Activated T-cell treated with anti-CD3 and anti-CD28 coated beads, Interleukin-2, amount 50 U/mL, for 72 hours (primary cell): Measurements from ENCODE around the gene CDHR4. TPM values are rescaled to one million over a fixed set of nuclear protein-coding genes. Genes with fewer than 3 reads are reported as not detected.
"Not testable (repeated sequence)": the region's sequence is repeated elsewhere in the genome, so short reads cannot be mapped to it uniquely, and the experiment has no call there.

Experiments used
- ATAC-seq, 2 donors: fragments of 150-1000 bp; cut with Tn5 transposase; replicated peaks in 1 of 2; 2 replicates each; pipeline ENCODE4 v1.10.0; 2021; ENCODE audit warnings: moderate library complexity in 2 of 2, mild to moderate bottlenecking in 1 of 2
- DNase-seq, 2 donors: peaks; one replicate each; pipeline ENCODE4 v3.0.0; 2021 to 2022; ENCODE audit warnings: mixed read lengths in 1 of 2
- H3K27ac Mint-ChIP-seq: one replicate; pipeline ENCODE4 v1.8.0; 2022; ENCODE audit warnings: mild to moderate bottlenecking, moderate library complexity, mixed read lengths
- H3K27me3 Mint-ChIP-seq: one replicate; pipeline ENCODE4 v1.8.0; 2022; ENCODE audit warnings: low read depth, mixed read lengths
- H3K36me3 Mint-ChIP-seq, 2 donors: one replicate each; pipeline ENCODE4 v1.8.0; 2022; ENCODE audit warnings: mixed read lengths in 2 of 2, mild to moderate bottlenecking in 1 of 2; ENCODE audit not compliant: insufficient read depth in 2 of 2
- H3K4me1 Mint-ChIP-seq: one replicate; pipeline ENCODE4 v1.8.0; 2022; ENCODE audit warnings: low read depth, mixed read lengths
- H3K4me3 Mint-ChIP-seq, 2 donors: one replicate each; pipeline ENCODE4 v1.8.0; 2022; ENCODE audit warnings: mild to moderate bottlenecking in 2 of 2, mixed read lengths in 2 of 2, moderate library complexity in 2 of 2
- H3K9me3 Mint-ChIP-seq, 2 donors: one replicate each; pipeline ENCODE4 v1.8.0; 2022; ENCODE audit warnings: mixed read lengths in 2 of 2
- total RNA-seq, 2 donors: library from RNA; stranded (reverse); gene quantifications; one replicate each; pipeline ENCODE4 v1.2.3, GENCODE V29; 2022

The CDHR4 gene
- total RNA-seq, 2 donors from 2014 or later, result 0.39 TPM; not detected in 1

DNA sequence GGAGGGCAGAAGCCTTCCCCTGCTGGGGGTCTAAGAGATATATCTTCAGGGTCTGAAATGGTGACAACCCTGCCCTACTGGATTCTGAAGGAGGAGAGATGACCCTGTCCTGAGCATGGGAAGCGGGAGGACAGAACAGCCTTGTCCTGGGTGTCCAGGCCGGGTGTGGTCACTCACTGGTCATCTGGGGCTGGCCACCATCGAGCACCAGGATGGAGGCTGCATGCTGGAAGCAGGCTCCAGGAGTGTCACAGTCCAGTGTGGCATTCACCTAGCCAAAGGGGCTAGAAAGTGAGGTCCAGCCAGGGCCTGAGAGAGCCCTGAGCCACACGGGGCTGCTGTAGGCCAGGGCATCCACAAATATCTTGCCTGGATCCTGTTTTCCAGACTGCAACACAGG, 5.2 kb downstream of the CDHR4 start:
- no peaks in the 10 kb centered on the region for H3K27me3 Mint-ChIP-seq
- H3K4me3 Mint-ChIP-seq, result no peak overlapping the region
- no peak for DNase-seq
- H3K27ac Mint-ChIP-seq, result no peak overlapping the region
- ATAC-seq, result no peak
- H3K9me3 Mint-ChIP-seq, result no peaks in the 10 kb centered on the region
- no peaks in the 10 kb centered on the region for H3K36me3 Mint-ChIP-seq
- H3K4me1 Mint-ChIP-seq, result peaks cover 10% of the 10 kb centered on the region

DNA sequence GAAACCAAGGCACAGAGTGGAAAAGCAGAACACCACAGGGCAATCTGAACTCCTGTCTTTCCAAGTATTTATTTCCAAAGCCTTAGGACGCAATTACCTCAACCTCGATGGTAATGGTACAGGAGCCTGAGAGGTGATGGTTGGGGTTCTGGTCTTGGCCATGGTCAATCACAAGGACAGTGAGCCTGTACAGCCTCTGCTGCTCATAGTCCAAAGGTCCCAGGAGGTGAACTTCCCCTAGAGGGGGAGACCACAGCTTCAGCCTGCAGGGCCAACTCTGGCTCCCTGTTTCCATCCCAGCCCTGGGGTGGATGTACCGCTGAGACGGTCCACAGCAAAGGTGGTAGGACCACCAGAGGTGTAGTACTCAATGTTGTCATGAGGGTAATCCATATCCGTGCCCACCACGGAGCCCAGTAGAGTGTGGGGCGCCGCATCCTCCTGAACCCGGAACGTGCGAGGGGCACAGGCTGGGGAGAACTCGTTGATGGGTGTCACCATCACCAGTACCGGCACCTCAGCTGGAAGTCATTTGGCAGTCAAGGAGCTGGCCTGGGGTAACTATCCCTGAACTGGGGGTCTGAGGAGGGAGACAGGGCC, 6.1 kb downstream of the CDHR4 start:
- H3K27me3 Mint-ChIP-seq, result no peaks in the 10 kb centered on the region

GRCh38 chr3:49792371-49793150, 7.1 kb downstream of the CDHR4 start:
- peaks cover 15% of the 10 kb centered on the region for H3K4me1 Mint-ChIP-seq
- no peaks in the 10 kb centered on the region for H3K36me3 Mint-ChIP-seq

More for the DNA sequence above, 6.1 kb downstream of the CDHR4 start:
- DNase-seq, result no peak
- Mint-ChIP-seq H3K36me3 (no peaks in the 10 kb centered on the region), H3K4me3 (no peak overlapping the region), H3K4me1 (peaks cover 15% of the 10 kb centered on the region), H3K27ac (no peak overlapping the region), H3K9me3 (no peaks in the 10 kb centered on the region)
- no peak for ATAC-seq

DNA sequence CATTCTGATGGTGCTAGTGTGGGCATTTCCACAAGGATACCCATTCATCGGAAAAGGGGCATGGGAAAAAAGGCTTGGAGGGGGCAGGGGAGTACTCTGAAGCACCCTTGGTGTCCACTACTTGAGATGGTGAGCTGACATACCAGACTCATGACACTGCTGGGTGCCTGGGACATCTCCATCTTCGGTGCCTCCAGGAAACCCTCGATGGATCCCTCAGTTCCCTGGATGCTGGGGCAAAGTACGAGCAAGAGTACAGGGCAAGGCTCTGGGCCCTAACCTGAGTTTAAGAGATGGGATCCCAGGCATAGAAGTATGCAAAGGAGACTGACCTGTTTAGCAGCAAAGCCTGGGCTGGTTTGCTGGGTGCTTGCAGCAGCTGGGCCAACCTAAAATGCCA, 8.1 kb downstream of the CDHR4 start:
- peaks cover 23% of the 10 kb centered on the region for H3K4me1 Mint-ChIP-seq
- H3K4me3 Mint-ChIP-seq, result no peak overlapping the region
- no peaks in the 10 kb centered on the region for H3K27me3 Mint-ChIP-seq
- DNase-seq (no peak), ATAC-seq (no peak)
- no peaks in the 10 kb centered on the region for H3K9me3 Mint-ChIP-seq
- no peaks in the 10 kb centered on the region for H3K36me3 Mint-ChIP-seq
- H3K27ac Mint-ChIP-seq, result no peak overlapping the region

More at GRCh38 chr3:49792371-49793150, 7.1 kb downstream of the CDHR4 start:
- Mint-ChIP-seq H3K27me3 (no peaks in the 10 kb centered on the region), H3K9me3 (no peaks in the 10 kb centered on the region), H3K27ac (no peak overlapping the region), H3K4me3 (no peak overlapping the region)
- ATAC-seq (no peak), DNase-seq (no peak)

DNA sequence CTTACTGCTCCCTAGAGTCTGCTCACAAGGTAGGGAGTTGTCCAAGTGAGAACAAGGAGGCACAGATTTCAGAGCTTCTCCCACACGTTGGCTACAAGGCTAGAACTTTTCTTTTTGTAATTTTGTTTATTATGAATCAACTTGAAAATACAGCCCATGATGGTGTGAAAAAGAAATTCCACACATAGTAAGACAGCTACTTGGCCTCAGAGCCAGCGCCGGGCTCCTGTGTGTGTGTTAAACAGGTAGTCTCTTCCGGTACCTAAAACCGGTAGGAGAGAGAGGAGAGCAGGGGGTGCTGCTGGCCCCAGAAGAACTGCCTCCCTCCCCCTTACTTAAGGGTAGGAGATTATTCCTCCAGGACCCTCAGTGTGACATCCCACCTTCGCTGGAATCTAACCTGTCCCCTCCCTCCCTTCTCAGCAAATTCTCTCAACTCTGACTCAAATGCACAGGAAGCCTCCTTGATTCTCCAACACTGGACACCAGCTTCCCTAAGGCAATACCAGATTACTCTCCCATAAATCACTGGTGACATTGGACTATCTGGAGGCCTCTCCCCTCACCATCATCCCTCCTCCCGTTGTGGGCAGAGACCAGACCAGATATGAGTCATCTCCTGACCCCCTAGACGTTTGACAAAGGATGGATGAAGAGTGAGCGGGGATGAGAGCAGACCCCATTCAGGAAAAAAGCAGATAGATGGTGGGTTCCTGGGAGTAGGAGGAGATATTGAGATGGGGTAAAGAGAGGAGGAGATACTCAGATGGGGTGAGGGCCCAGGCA, 8.9 kb downstream of the CDHR4 start:
- Mint-ChIP-seq H3K27ac (no peak overlapping the region), H3K4me1 (peaks cover 25% of the 10 kb centered on the region), H3K27me3 (no peaks in the 10 kb centered on the region), H3K36me3 (no peaks in the 10 kb centered on the region), H3K4me3 (no peak overlapping the region), H3K9me3 (no peaks in the 10 kb centered on the region)
- DNase-seq, result no peak
- ATAC-seq, result no peak

- Mint-ChIP-seq H3K36me3 (peaks cover 3 to 5% of the 10 kb centered on the region in 2 donors), H3K4me1 (peaks cover 47% of the 10 kb centered on the region), H3K27me3 (no peaks in the 10 kb centered on the region), H3K4me3 (no peak overlapping the region), H3K27ac (no peak overlapping the region), H3K9me3 (no peaks in the 10 kb centered on the region)
- DNase-seq (no peak), ATAC-seq (no peak)
These were observed 11.6 kb downstream of the CDHR4 start for GRCh38 chr3:49788056-49788455.

GRCh38 chr3:49787536-49787935, 12.1 kb downstream of the CDHR4 start:
- Mint-ChIP-seq H3K36me3 (peaks cover 3 to 5% of the 10 kb centered on the region in 2 donors), H3K4me3 (peak overlapping the region; percentile 91 to 92), H3K4me1 (peaks cover 47% of the 10 kb centered on the region), H3K27me3 (no peaks in the 10 kb centered on the region), H3K9me3 (no peaks in the 10 kb centered on the region), H3K27ac (no peak overlapping the region)
- ATAC-seq (no peak), DNase-seq (no peak)

GRCh38 chr3:49787182-49787464, 12.6 kb downstream of the CDHR4 start:
- H3K4me3 Mint-ChIP-seq, result peak overlapping the region; percentile 91 to 92
- no peak for ATAC-seq
- no peaks in the 10 kb centered on the region for H3K27me3 Mint-ChIP-seq
- H3K36me3 Mint-ChIP-seq, result peaks cover 3 to 8% of the 10 kb centered on the region in 2 donors
- no peak for DNase-seq
- no peaks in the 10 kb centered on the region for H3K9me3 Mint-ChIP-seq
- peak overlapping the region; percentile 94 for H3K27ac Mint-ChIP-seq
- H3K4me1 Mint-ChIP-seq, result peaks cover 47% of the 10 kb centered on the region

DNA sequence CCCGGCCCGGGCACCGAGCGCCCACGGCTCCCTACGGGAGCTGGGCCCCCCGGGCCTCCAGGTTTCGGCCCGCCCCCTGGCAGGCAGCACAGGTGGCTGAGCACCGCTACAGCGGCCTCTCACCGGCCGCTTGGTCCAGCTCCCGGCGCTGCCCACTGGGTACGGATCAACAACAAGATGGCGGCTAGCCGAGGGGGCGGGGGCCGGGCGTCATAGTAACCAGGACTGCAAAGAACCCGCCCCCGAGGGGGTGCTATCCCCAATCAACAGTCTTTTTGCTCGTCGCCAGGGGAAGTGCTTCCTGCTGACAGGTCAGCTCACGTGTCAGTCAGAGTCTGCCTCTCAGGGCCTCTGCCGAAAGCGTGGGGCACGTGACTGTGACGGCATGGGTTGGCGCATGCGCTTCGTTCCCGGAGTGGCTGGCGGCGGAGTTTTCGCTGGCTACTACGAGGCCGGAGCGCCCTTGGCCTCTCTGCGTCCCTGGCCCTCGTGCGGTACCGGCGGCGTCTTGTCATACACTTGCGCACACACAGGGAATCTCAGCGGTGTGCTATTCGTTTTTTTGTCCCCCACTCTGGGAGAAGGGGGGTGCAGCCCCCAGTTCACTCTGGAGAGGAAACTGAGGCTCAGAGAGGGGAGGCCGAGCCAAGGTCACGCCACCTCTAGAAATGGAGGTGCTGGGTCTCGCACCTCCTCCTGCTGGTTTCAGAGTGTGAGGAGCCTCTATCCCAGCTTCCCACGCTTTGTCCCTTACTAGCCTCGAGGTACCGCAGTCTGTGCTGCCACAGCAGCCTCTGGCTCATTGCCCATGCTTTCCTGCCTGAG, 13.1 kb downstream of the CDHR4 start, which contains the start of gene IP6K1:
IP6K1 (minus strand) TSS at position 186 of the 825 bp plus-strand sequence. CDS start 38,502 bp downstream, outside the sequence.
- Mint-ChIP-seq H3K9me3 (no peaks in the 10 kb centered on the region), H3K4me3 (peak within 1 kb of the TSS; percentile 91 to 99), H3K27me3 (no peaks in the 10 kb centered on the region), H3K4me1 (peaks cover 47% of the 10 kb centered on the region), H3K36me3 (peaks cover 3 to 8% of the 10 kb centered on the region in 2 donors), H3K27ac (peak within 1 kb of the TSS; percentile 95)
- peak; percentile 99 to 100 for ATAC-seq
- DNase-seq, result peak; percentile 99 to 100

DNA sequence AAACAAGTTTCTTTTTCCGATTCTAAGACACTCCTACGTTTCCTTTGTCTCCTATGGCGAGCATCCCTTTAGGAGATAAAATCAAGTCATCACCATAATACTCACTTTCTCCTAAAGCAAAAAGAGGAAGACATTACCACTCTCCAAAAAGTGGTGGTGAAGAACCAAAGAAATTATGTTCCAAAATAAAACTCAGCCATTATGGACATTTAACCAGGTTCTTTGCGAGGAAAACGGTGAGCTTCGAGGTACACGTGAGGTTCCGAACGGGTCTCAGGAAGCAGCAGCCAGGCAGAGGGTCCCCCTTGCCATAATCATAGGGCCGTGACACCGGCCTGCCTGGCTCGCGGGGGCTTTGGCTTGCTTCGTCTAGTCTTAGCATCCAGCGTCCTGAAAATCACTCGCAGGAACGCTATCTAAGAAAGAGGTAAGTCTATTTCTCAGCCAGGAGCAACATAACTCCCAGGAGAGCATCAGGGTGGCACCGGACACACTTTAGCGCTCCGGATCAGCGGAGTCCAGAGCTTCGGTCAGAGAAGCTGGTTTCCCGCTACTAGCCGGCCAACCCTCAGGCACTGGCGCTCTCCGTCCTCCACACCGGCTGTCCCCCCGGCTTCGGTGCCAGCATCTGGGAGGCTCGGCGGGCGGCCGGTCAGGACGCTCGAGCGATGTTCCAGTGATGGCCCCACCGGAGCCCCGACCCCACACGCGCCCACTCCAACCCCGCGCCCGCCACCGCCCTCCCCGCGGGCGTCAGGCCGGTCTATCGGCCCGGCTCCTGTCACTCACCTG, 13.9 kb downstream of the CDHR4 start:
- Mint-ChIP-seq H3K36me3 (peaks cover 3 to 8% of the 10 kb centered on the region in 2 donors), H3K27ac (peak overlapping the region; percentile 95), H3K27me3 (no peaks in the 10 kb centered on the region), H3K4me1 (peaks cover 54% of the 10 kb centered on the region), H3K4me3 (peak overlapping the region; percentile 91 to 99), H3K9me3 (no peaks in the 10 kb centered on the region)
- ATAC-seq (peak; percentile 46 to 49), DNase-seq (no peak)

DNA sequence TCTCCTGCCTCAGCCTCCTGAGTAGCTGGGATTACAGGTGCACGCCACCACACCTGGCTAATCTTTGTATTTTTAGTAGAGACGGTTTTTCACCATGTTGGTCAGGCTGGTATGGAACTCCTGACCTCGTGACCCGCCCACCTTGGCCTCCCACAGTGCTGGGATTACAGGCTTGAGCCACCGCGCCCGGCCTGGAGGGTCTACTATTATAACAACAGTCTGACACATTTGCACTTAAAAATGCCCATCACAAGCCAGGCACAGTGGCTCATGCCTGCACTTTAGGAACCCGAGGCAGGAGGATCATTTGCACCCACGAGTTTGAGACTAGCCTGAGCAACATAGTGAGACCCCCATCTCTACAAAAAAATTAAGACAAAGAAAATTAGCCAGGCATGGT, 17.4 kb downstream of the CDHR4 start:
- H3K27me3 Mint-ChIP-seq, DNase-seq, H3K4me3 Mint-ChIP-seq, H3K36me3 Mint-ChIP-seq, ATAC-seq, H3K9me3 Mint-ChIP-seq, H3K27ac Mint-ChIP-seq: not testable (repeated sequence)
- peaks cover 57% of the 10 kb centered on the region for H3K4me1 Mint-ChIP-seq
